BLaER1 treated with 17β-estradiol and CSF1 and Interleukin-3, amounts not matched to agents 10 nM and 100 nM (cell line): ENCODE data around the gene AKIP1.

Experiments
- H3K27ac ChIP-seq, 11 experiments: shearing (Covaris generic); formaldehyde crosslinking; 2 replicates each; pipeline ENCODE4 v1.8.1; 2022
- H3K27me3 ChIP-seq, 11 experiments: shearing (Covaris generic); formaldehyde crosslinking; 2 replicates each; pipeline ENCODE4 v1.8.1; 2022
- H3K36me3 ChIP-seq, 11 experiments: shearing (Covaris generic); formaldehyde crosslinking; 2 replicates each; pipeline ENCODE4 v1.8.1; 2022
- H3K4me1 ChIP-seq, 10 experiments: shearing (Covaris generic); formaldehyde crosslinking; 2 replicates each; pipeline ENCODE4 v1.8.1; 2022
- H3K4me2 ChIP-seq, 11 experiments: shearing (Covaris generic); formaldehyde crosslinking; 2 replicates each; pipeline ENCODE4 v1.8.1; 2022
- H3K4me3 ChIP-seq, 10 experiments: shearing (Covaris generic); formaldehyde crosslinking; 2 replicates each; pipeline ENCODE4 v1.8.1; 2022
- H3K9ac ChIP-seq, 11 experiments: shearing (Covaris generic); formaldehyde crosslinking; 2 replicates each; pipeline ENCODE4 v1.8.1; 2022
- H3K9me3 ChIP-seq, 11 experiments: shearing (Covaris generic); formaldehyde crosslinking; replicated peaks in 1 of 11; 2 replicates each; pipeline ENCODE4 v1.8.1; 2022
- H4K20me1 ChIP-seq, 11 experiments: shearing (Covaris generic); formaldehyde crosslinking; 2 replicates each; pipeline ENCODE4 v1.8.1; 2022
- Cebpa-rat ChIP-seq, 11 experiments: shearing (Covaris generic); IDR thresholded peaks; 2 replicates each; pipeline ENCODE4 v1.8.1; 2022

AKIP1 gene, protein sequence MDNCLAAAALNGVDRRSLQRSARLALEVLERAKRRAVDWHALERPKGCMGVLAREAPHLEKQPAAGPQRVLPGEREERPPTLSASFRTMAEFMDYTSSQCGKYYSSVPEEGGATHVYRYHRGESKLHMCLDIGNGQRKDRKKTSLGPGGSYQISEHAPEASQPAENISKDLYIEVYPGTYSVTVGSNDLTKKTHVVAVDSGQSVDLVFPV

DNA sequence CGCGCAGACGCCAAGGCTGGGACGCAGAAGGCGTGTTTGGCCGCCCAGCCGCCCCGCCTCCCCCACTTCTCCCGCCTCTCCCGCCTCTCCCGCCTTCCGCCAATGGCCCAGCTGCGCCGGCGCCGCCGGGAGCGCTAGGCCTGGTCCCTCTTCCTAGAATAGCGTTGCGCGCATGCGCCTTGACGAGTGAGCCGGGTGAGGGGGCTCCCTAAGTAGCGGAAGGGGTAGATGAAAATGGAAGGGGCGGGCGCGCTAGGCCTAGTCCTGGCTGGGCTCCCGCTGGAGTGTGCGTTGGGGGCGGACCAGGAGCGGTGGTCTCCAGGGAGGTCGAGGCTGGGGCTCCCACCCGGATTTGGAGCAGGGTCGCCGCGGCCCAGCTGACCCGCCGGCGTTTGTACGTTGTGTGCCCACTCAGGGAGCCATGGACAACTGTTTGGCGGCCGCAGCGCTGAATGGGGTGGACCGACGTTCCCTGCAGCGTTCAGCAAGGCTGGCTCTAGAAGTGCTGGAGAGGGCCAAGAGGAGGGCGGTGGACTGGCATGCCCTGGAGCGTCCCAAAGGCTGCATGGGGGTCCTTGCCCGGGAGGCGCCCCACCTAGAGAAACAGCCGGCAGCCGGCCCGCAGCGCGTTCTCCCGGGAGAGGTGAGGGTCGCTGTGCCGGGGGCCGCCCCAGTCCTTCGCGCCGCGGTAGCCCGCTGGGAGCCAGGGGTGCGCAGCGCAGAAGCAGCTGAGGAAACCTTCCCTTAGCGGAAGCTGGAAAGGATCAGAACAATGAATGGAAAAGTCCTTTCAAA lies at the start of gene AKIP1:
Gene AKIP1 (plus strand): TSS at position 161 of the 795 bp plus-strand sequence. CDS start 261 bp downstream, at position 422.
- peak within 1 kb of the TSS; percentile 76 to 99 (median 82) for H3K4me3 ChIP-seq
- H3K4me1 ChIP-seq = peaks cover 42 to 66% (median 54%) of the 10 kb centered on the region in 10 experiments
- no peaks in the 10 kb centered on the region for H3K9me3 ChIP-seq
- TF ChIP-seq Cebpa-rat (IDR thresholded peaks at IDR 0.05) = no peak
- H3K4me2 ChIP-seq = peak within 1 kb of the TSS; percentile 75 to 96 (median 93)
- peak within 1 kb of the TSS; percentile 81 to 97 (median 92) for H3K9ac ChIP-seq
- H4K20me1 ChIP-seq = peaks cover 0 to 10% (median 0%) of the 10 kb centered on the region in 11 experiments; a peak in 4 of 22 replicates
- H3K36me3 ChIP-seq = peaks cover 10 to 16% (median 14%) of the 10 kb centered on the region in 11 experiments; a peak in 21 of 22 replicates
- no peaks in the 10 kb centered on the region for H3K27me3 ChIP-seq
- H3K27ac ChIP-seq = peak within 1 kb of the TSS; percentile 78 to 95 (median 91)

DNA sequence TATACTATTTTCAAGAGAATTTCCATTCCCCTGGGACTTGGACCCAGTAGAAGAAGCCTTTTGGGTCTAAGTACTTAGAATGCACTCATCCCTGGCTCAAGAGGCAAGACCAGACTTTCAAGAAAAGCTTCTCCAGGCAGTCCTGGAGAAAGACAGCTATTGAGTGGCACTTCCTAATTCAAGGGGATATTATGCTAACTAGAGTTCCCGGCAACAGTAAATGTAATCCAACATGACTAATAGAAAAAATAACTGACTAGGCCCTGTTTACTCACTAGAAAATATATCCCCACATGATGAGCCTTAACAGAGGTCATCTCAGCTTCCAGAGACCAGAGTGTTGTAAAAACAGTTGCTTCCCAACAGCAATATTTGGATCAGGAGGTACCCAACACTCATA lies 47.2 kb upstream of the AKIP1 start:
- no peaks in the 10 kb centered on the region for H4K20me1 ChIP-seq
- H3K36me3 ChIP-seq = no peaks in the 10 kb centered on the region
- H3K4me1 ChIP-seq = peaks cover 5 to 15% (median 10%) of the 10 kb centered on the region in 10 experiments; a peak in 16 of 20 replicates
- no peak for TF ChIP-seq Cebpa-rat (IDR thresholded peaks at IDR 0.05)
- H3K4me2 ChIP-seq = no peak overlapping the region; a peak in 1 of 22 replicates
- H3K27me3 ChIP-seq = peaks cover 27 to 80% (median 53%) of the 10 kb centered on the region in 11 experiments
- no peak overlapping the region for H3K4me3 ChIP-seq
- H3K9me3 ChIP-seq = no peaks in the 10 kb centered on the region; a peak in 1 of 22 replicates
- H3K27ac ChIP-seq = no peak overlapping the region
- H3K9ac ChIP-seq = no peak overlapping the region

DNA sequence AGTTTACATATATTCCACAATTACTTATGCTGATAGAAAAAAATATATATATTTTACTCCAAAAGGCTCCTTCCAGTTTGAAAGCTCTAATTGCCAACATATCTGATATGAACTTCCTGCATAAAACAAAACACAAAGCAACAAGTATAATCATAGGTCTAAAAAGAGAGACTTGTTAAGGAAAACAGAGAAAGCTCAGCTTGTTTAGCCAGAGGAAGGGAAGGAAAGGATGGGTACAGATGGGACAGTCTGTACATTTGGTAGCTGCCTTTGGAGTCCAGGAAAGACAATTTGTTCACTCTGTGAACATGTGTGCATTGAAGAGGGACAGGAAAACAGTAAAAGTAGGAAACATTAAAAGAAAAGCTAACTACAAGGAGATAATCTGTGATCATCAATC lies 45.7 kb upstream of the AKIP1 start:
- H3K27ac ChIP-seq = no peak overlapping the region
- H3K9ac ChIP-seq = no peak overlapping the region
- H3K4me2 ChIP-seq = no peak overlapping the region
- no peak for TF ChIP-seq Cebpa-rat (IDR thresholded peaks at IDR 0.05)
- no peaks in the 10 kb centered on the region for H3K36me3 ChIP-seq
- H3K27me3 ChIP-seq = peaks cover 41 to 90% (median 68%) of the 10 kb centered on the region in 11 experiments
- no peak overlapping the region for H3K4me3 ChIP-seq
- H3K9me3 ChIP-seq = no peaks in the 10 kb centered on the region; a peak in 1 of 22 replicates
- H3K4me1 ChIP-seq = peaks cover 5 to 17% (median 10%) of the 10 kb centered on the region in 10 experiments; a peak in 16 of 20 replicates
- H4K20me1 ChIP-seq = peaks cover 0 to under 1% (median 0%) of the 10 kb centered on the region in 11 experiments; a peak in 2 of 22 replicates

DNA sequence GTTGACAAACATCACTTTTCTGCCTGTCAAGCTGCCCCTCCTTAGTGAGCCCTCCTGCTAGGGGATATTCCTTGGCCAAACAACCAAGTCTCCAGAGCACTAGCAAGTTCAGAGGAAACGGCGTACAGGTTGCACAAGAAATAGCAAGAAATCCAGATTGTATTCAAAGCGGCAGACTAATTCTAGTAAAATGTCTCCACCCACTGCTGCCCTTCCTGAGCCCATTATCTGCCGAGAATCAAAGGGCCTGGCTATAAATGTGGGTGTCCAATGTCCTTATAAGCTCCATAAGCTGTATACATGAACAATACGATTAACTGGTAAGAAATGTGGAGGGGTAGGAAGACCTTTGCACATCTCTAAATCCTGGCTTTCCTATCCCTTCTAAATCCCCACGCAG lies 44.0 kb upstream of the AKIP1 start:
- H3K4me3 ChIP-seq = no peak overlapping the region
- no peaks in the 10 kb centered on the region for H3K36me3 ChIP-seq
- no peak overlapping the region for H3K9ac ChIP-seq
- H4K20me1 ChIP-seq = peaks cover 0 to 7% (median 0%) of the 10 kb centered on the region in 11 experiments; a peak in 6 of 22 replicates
- peaks cover 5 to 23% (median 17%) of the 10 kb centered on the region in 10 experiments; a peak in 16 of 20 replicates for H3K4me1 ChIP-seq
- H3K9me3 ChIP-seq = no peaks in the 10 kb centered on the region; a peak in 1 of 22 replicates
- no peak overlapping the region for H3K4me2 ChIP-seq
- H3K27me3 ChIP-seq = peaks cover 55 to 93% (median 79%) of the 10 kb centered on the region in 11 experiments
- H3K27ac ChIP-seq = no peak overlapping the region
- TF ChIP-seq Cebpa-rat (IDR thresholded peaks at IDR 0.05) = no peak

DNA sequence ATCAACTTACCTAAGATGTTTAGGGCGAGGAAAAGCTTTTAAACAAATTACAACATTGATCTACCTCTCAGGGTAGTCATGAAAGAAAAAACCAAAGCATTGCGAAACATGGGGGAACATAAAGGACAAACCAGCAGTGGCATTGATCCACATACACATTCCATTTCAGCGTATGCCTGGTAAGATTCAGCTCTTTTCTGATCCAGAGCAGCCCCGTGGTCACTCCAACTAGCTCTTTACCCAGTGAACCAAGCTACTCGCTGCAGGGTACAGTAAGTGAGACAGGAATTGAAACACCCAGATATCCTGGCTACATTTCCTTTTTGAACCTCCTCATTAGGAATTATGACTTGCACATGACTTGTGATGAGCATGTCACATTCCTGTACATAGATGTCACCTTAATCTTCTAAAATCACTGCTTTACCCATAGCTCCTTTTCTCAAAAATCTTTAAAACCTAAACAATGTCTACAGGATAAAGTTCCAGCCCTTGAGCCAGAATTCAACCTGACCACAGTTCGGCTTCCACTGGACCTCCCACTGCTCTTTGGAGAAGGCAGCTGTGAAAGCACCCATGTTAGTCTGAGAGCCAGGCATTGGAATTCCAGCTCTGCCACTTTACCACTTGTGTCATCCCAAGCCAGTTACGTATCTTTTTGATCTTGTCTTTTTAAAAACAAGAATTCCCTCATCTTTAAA lies 42.9 kb upstream of the AKIP1 start:
- Histone ChIP-seq H3K27me3 (peaks cover 65 to 98% (median 90%) of the 10 kb centered on the region in 11 experiments), H3K36me3 (no peaks in the 10 kb centered on the region), H4K20me1 (peaks cover 0 to 7% (median 0%) of the 10 kb centered on the region in 11 experiments; a peak in 6 of 22 replicates), H3K27ac (no peak overlapping the region), H3K9ac (no peak overlapping the region), H3K9me3 (no peaks in the 10 kb centered on the region; a peak in 1 of 22 replicates), H3K4me3 (no peak overlapping the region), H3K4me1 (peaks cover 0 to 13% (median 7%) of the 10 kb centered on the region in 10 experiments; a peak in 13 of 20 replicates), H3K4me2 (no peak overlapping the region)
- TF ChIP-seq Cebpa-rat (IDR thresholded peaks at IDR 0.05) = peak in 5 of 11 experiments; percentile 9 to 56 (median 45); a peak in 7 of 22 replicates

DNA sequence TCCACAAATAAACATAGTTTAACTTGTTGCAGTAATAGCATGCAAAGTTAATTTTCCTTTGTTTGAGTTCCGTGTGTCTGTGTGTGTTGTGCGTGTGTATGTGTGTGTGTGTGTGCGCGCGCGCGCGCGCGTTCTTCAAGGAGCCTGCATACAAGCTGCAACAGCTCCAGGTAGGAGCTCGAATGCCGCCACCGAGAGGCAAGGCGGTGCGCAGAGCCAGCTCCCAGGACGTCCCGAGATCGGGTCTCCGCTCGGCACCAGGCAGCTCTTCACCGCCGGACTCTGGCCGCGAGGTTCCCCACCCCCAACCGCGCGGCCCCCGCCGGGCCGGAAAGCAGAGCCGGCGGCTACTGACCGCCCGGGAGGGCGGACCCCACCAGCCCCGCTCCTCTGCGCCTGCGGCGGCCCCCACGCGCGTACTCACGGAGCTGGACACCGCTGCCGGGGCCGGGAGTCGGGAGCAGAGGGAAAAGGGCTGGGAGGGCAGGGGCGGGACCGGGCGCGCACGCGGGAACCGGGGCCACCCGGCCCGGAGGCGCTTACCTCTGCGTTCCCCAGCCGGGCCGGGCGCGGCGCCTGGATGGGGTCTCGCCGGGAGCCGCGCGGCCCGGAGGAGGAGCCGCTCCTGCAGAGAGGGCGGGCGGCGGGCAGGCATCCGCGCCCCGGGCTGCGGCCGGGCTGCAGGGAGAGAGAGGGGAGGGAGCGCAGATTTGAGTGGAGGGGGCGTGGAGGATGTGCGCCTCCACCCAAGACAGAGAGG lies 40.4 kb upstream of the AKIP1 start:
- no peak for TF ChIP-seq Cebpa-rat (IDR thresholded peaks at IDR 0.05)
- H3K4me3 ChIP-seq = peak overlapping the region; percentile 56 to 75 (median 64)
- peak overlapping the region in 10 of 11 experiments; percentile 14 to 72 (median 56); a peak in 18 of 22 replicates for H3K9ac ChIP-seq
- H3K4me1 ChIP-seq = peaks cover 17 to 28% (median 25%) of the 10 kb centered on the region in 10 experiments
- peak overlapping the region; percentile 90 to 98 (median 96) for H3K4me2 ChIP-seq
- H3K27me3 ChIP-seq = peaks cover 60 to 76% (median 70%) of the 10 kb centered on the region in 11 experiments
- H3K27ac ChIP-seq = no peak overlapping the region
- no peaks in the 10 kb centered on the region; a peak in 1 of 22 replicates for H3K9me3 ChIP-seq
- no peaks in the 10 kb centered on the region for H3K36me3 ChIP-seq
- peaks cover 0 to 7% (median 0%) of the 10 kb centered on the region in 11 experiments; a peak in 6 of 22 replicates for H4K20me1 ChIP-seq

DNA sequence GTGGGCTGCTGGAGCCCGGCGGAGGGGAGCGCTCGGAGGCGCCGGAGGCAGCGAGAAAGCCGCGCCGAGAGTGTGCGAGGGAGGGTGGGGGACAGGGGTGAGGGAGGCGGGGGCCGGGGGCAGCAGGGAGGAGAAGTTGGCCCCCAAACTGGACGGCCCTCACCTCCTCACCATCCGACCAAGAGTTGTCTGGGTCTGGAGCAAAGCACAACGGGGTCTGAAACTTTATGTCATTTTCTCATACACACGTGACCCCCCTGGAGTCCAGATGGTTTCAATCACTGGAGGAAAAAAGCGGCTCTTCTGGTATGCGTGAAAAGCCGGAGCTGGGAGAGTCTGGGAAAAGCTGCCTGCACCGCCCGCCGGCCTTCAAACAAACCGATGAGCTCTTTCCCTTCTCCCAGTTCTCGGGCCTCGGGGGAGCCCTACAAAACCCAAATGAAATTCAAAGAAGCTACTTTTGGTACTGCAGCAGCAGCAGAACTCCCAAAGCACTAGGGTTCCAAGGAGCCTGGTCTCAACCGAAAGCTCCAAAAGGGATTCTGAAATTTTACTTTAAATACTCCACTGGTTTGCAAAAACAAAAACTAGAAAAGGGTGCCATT lies 39.7 kb upstream of the AKIP1 start:
- peak overlapping the region; percentile 56 to 75 (median 64) for H3K4me3 ChIP-seq
- H3K27me3 ChIP-seq = peaks cover 60 to 73% (median 68%) of the 10 kb centered on the region in 11 experiments
- H3K9ac ChIP-seq = peak overlapping the region in 6 of 11 experiments; percentile 19 to 72 (median 59); a peak in 7 of 22 replicates
- H3K36me3 ChIP-seq = no peaks in the 10 kb centered on the region
- no peak overlapping the region for H3K27ac ChIP-seq
- H3K4me1 ChIP-seq = peaks cover 17 to 28% (median 25%) of the 10 kb centered on the region in 10 experiments
- H3K4me2 ChIP-seq = peak overlapping the region; percentile 90 to 98 (median 96)
- H3K9me3 ChIP-seq = no peaks in the 10 kb centered on the region; a peak in 1 of 22 replicates
- H4K20me1 ChIP-seq = peaks cover 0 to 7% (median 0%) of the 10 kb centered on the region in 11 experiments; a peak in 6 of 22 replicates
- no peak for TF ChIP-seq Cebpa-rat (IDR thresholded peaks at IDR 0.05)
